ENCODE measurements around the gene PADI3. TPM values are rescaled to one million over a fixed set of nuclear protein-coding genes. Genes with fewer than 3 reads are reported as not detected.

PADI3 gene
- total RNA-seq, 2 donors from 2014 or later: not detected

- no peaks in the 10 kb centered on the region for H3K4me1 ChIP-seq
- H3K9me3 ChIP-seq: no peaks in the 10 kb centered on the region
- ATAC-seq (no peak), DNase-seq (no peak)
- no peaks in the 10 kb centered on the region for H3K36me3 ChIP-seq (replicated peaks in 1 of 2; ENCODE audit: insufficient read depth in 1 of 2, low read depth in 2 of 2)
- H3K27ac ChIP-seq: no peak overlapping the region
- 68 to 70% methylated on average over 2 of the region's 2 CpGs for WGBS, 2 donors
- TF ChIP-seq CTCF (IDR thresholded peaks at IDR 0.05): no peak
- no peak for TF ChIP-seq POLR2A (IDR thresholded peaks at IDR 0.05)
- no peak overlapping the region for H3K4me3 ChIP-seq
- no peaks in the 10 kb centered on the region for H3K27me3 ChIP-seq
- intact Hi-C loops (cut with DNase I): no loop called here
Observed at GRCh38 chr1:17289721-17290120, 40.8 kb downstream of the PADI3 start.

GRCh38 chr1:17290553-17290952 lies 41.7 kb downstream of the PADI3 start:
- Histone ChIP-seq H3K27me3 (no peaks in the 10 kb centered on the region), H3K9me3 (no peaks in the 10 kb centered on the region), H3K4me3 (no peak overlapping the region), H3K4me1 (no peaks in the 10 kb centered on the region), H3K36me3 (replicated peaks in 1 of 2; ENCODE audit: insufficient read depth in 1 of 2, low read depth in 2 of 2) (no peaks in the 10 kb centered on the region), H3K27ac (no peak overlapping the region)
- ATAC-seq (no peak), DNase-seq (no peak)
- TF ChIP-seq CTCF (IDR thresholded peaks at IDR 0.05) (no peak), POLR2A (IDR thresholded peaks at IDR 0.05) (no peak)
- intact Hi-C loops (cut with DNase I): no loop called here
- 84 to 91% methylated on average over 3 of the region's 3 CpGs for WGBS, 2 donors

GRCh38 chr1:17292299-17293160 lies 43.6 kb downstream of the PADI3 start:
- Histone ChIP-seq H3K4me1 (no peaks in the 10 kb centered on the region), H3K4me3 (no peak overlapping the region), H3K27me3 (no peaks in the 10 kb centered on the region), H3K9me3 (no peaks in the 10 kb centered on the region), H3K36me3 (replicated peaks in 1 of 2; ENCODE audit: insufficient read depth in 1 of 2, low read depth in 2 of 2) (no peaks in the 10 kb centered on the region), H3K27ac (no peak overlapping the region)
- ATAC-seq: no peak
- TF ChIP-seq CTCF (IDR thresholded peaks at IDR 0.05) (no peak), POLR2A (IDR thresholded peaks at IDR 0.05) (no peak)
- 61 to 72% methylated on average over 6 to 7 of the region's 7 CpGs for WGBS, 2 donors
- DNase-seq: no peak
- intact Hi-C loops (cut with DNase I): no loop called here

- 49 to 55% methylated on average over 12 to 14 of the region's 14 CpGs for WGBS, 2 donors
Observed at GRCh38 chr1:17293681-17294425, 45.0 kb downstream of the PADI3 start.

More at GRCh38 chr1:17293681-17294425, 45.0 kb downstream of the PADI3 start:
- TF ChIP-seq CTCF (IDR thresholded peaks at IDR 0.05): no peak
- TF ChIP-seq POLR2A (IDR thresholded peaks at IDR 0.05): no peak
- intact Hi-C loops (cut with DNase I): no loop called here
- no peaks in the 10 kb centered on the region for H3K36me3 ChIP-seq (replicated peaks in 1 of 2; ENCODE audit: insufficient read depth in 1 of 2, low read depth in 2 of 2)
- H3K9me3 ChIP-seq: no peaks in the 10 kb centered on the region
- DNase-seq (no peak), ATAC-seq (no peak)
- H3K4me3 ChIP-seq: no peak overlapping the region
- no peaks in the 10 kb centered on the region for H3K27me3 ChIP-seq
- H3K4me1 ChIP-seq: no peaks in the 10 kb centered on the region
- no peak overlapping the region for H3K27ac ChIP-seq

Measured in body of pancreas (tissue), 4 donors.